ENCODE measurements around the gene DYNAP.

Gene DYNAP

GRCh38 chr18:54608028-54608642 is 17.1 kb downstream of the DYNAP start:
- no peak overlapping the region for H3K4me3 ChIP-seq (replicated peaks; ENCODE audit: insufficient read depth, low read length)
- H3K27me3 ChIP-seq (ENCODE audit: insufficient read depth, poor library complexity, severe bottlenecking), result no peaks in the 10 kb centered on the region
- DNase-seq (ENCODE audit: low read depth in 1 of 2, low spot score in 1 of 2), result no peak
- no peak for TF ChIP-seq CTCF (IDR thresholded peaks at IDR 0.05; ENCODE audit: insufficient read depth, low read length)
- no peak for TF ChIP-seq POLR2AphosphoS5 (IDR thresholded peaks at IDR 0.05; ENCODE audit: low read depth)
- no peak for TF ChIP-seq GABPA (IDR thresholded peaks at IDR 0.05; ENCODE audit: low read depth)
- no peak for TF ChIP-seq SPI1 (IDR thresholded peaks at IDR 0.05; ENCODE audit: borderline replicate concordance, low read depth)
- no peak for TF ChIP-seq REST (IDR thresholded peaks at IDR 0.05; ENCODE audit: insufficient replicate concordance, low read depth)
- H3K27ac ChIP-seq (replicated peaks), result no peak overlapping the region

- TF ChIP-seq GABPA (IDR thresholded peaks at IDR 0.05; ENCODE audit: low read depth) (no peak), CTCF (IDR thresholded peaks at IDR 0.05; ENCODE audit: insufficient read depth, low read length) (no peak), SPI1 (IDR thresholded peaks at IDR 0.05; ENCODE audit: borderline replicate concordance, low read depth) (no peak), REST (IDR thresholded peaks at IDR 0.05; ENCODE audit: insufficient replicate concordance, low read depth) (no peak), POLR2AphosphoS5 (IDR thresholded peaks at IDR 0.05; ENCODE audit: low read depth) (no peak)
- H3K27ac ChIP-seq (replicated peaks), result no peak overlapping the region
- no peak for DNase-seq (ENCODE audit: low read depth in 1 of 2, low spot score in 1 of 2)
- H3K27me3 ChIP-seq (ENCODE audit: insufficient read depth, poor library complexity, severe bottlenecking), result no peaks in the 10 kb centered on the region
- H3K4me3 ChIP-seq (replicated peaks; ENCODE audit: insufficient read depth, low read length), result no peak overlapping the region
These were observed 20.8 kb downstream of the DYNAP start for GRCh38 chr18:54611816-54612215.

- no peak overlapping the region for H3K4me3 ChIP-seq (replicated peaks; ENCODE audit: insufficient read depth, low read length)
- no peak for DNase-seq (ENCODE audit: low read depth in 1 of 2, low spot score in 1 of 2)
- peak; percentile 21; the same call in 1 of the 2 replicates for TF ChIP-seq SPI1 (IDR thresholded peaks at IDR 0.05; ENCODE audit: borderline replicate concordance, low read depth)
- no peak for TF ChIP-seq GABPA (IDR thresholded peaks at IDR 0.05; ENCODE audit: low read depth)
- no peaks in the 10 kb centered on the region for H3K27me3 ChIP-seq (ENCODE audit: insufficient read depth, poor library complexity, severe bottlenecking)
- H3K27ac ChIP-seq (replicated peaks), result no peak overlapping the region
These were observed 21.2 kb downstream of the DYNAP start for GRCh38 chr18:54612237-54612636.

GRCh38 chr18:54613174-54613573 is 22.1 kb downstream of the DYNAP start:
- no peak for DNase-seq (ENCODE audit: low read depth in 1 of 2, low spot score in 1 of 2)
- Histone ChIP-seq H3K27ac (replicated peaks) (no peak overlapping the region), H3K27me3 (ENCODE audit: insufficient read depth, poor library complexity, severe bottlenecking) (no peaks in the 10 kb centered on the region), H3K4me3 (replicated peaks; ENCODE audit: insufficient read depth, low read length) (no peak overlapping the region)
- TF ChIP-seq GABPA (IDR thresholded peaks at IDR 0.05; ENCODE audit: low read depth) (no peak), SPI1 (IDR thresholded peaks at IDR 0.05; ENCODE audit: borderline replicate concordance, low read depth) (no peak), CTCF (IDR thresholded peaks at IDR 0.05; ENCODE audit: insufficient read depth, low read length) (no peak), POLR2AphosphoS5 (IDR thresholded peaks at IDR 0.05; ENCODE audit: low read depth) (no peak), REST (IDR thresholded peaks at IDR 0.05; ENCODE audit: insufficient replicate concordance, low read depth) (no peak)
